Activated T-helper 1 cell treated with anti-CD3 and anti-CD28 coated beads, Interleukin-12 subunit alpha, Interleukin-12 subunit beta, Interleukin-2, Interleukin-4 antibody, amounts not matched to agents 30 ng/mL and 10 ng/mL and 1 ng/mL, durations not matched to agents 14 hours and 24 hours and 36 hours (primary cell): Measurements from ENCODE around the gene NCAPD3. TPM values are rescaled to one million over a fixed set of nuclear protein-coding genes. Genes with fewer than 3 reads are reported as not detected.

ENCODE experiments used
- DNase-seq: peaks from one replicate; pipeline ENCODE4 v3.0.0; 2021; ENCODE audit warnings: low spot score
- H3K27ac Mint-ChIP-seq: one replicate; pipeline ENCODE4 v1.8.0; 2021; ENCODE audit warnings: mild to moderate bottlenecking, mixed read lengths
- H3K27me3 Mint-ChIP-seq: one replicate; pipeline ENCODE4 v1.8.0; 2022; ENCODE audit warnings: mild to moderate bottlenecking, moderate library complexity, mixed read lengths; ENCODE audit not compliant: insufficient read depth
- H3K36me3 Mint-ChIP-seq: one replicate; pipeline ENCODE4 v1.8.0; 2021; ENCODE audit warnings: low read depth, mixed read lengths
- H3K4me1 Mint-ChIP-seq: one replicate; pipeline ENCODE4 v1.8.0; 2021; ENCODE audit warnings: low read depth, mixed read lengths
- H3K4me3 Mint-ChIP-seq: one replicate; pipeline ENCODE4 v1.8.0; 2021; ENCODE audit warnings: mild to moderate bottlenecking, moderate library complexity, mixed read lengths
- H3K9me3 Mint-ChIP-seq: one replicate; pipeline ENCODE4 v1.8.0; 2021; ENCODE audit warnings: mixed read lengths
- intact Hi-C: fragments of 100-400 bp; cut with micrococcal nuclease; formaldehyde crosslinking; loops from one replicate; pipeline ENCODE4 v1.15.1; 2024
- total RNA-seq: library from RNA; stranded (reverse); gene quantifications from 2 replicates; pipeline ENCODE4 v1.2.3, GENCODE V29; 2022

NCAPD3 gene
- total RNA-seq, 1 donor from 2014 or later, result 103 TPM

DNA sequence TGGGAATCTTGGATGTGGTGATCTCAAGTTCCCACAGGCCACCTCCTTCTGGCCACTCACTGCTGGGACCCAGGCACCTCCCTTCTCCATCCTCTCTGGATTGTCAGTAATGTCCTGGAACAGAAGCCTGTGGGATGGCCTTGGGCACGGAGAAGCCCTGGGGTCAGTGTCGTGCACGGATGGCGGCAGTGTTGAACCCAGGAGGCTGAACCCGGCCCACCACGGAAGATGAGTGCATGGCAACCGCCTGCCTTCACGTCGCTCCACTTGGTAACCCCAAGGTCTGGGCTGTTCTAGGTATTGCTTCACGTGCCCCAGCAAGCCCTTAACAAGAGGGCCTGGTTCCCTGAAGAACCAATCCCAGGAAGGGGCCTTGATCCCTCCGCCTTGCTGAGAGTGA, 22.3 kb upstream of the NCAPD3 start:
- intact Hi-C loops, result no loop called here
- Mint-ChIP-seq H3K4me3 (no peak overlapping the region), H3K36me3 (peaks cover 45% of the 10 kb centered on the region), H3K9me3 (no peaks in the 10 kb centered on the region), H3K27me3 (no peaks in the 10 kb centered on the region), H3K27ac (no peak overlapping the region), H3K4me1 (peaks cover 12% of the 10 kb centered on the region)
- DNase-seq, result no peak

- intact Hi-C loops, result no loop called here
- H3K4me1 Mint-ChIP-seq, result peaks cover 12% of the 10 kb centered on the region
- H3K36me3 Mint-ChIP-seq, result peaks cover 45% of the 10 kb centered on the region
- H3K9me3 Mint-ChIP-seq, result no peaks in the 10 kb centered on the region
- H3K27me3 Mint-ChIP-seq, result no peaks in the 10 kb centered on the region
- H3K27ac Mint-ChIP-seq, result no peak overlapping the region
- H3K4me3 Mint-ChIP-seq, result no peak overlapping the region
- DNase-seq, result no peak
Measured at GRCh38 chr11:134245434-134245833, 21.7 kb upstream of the NCAPD3 start.

- intact Hi-C loops, result loop anchor here (1.0 kb wide), 3 partner anchors 19 to 194 kb away; no protein-coding TSS in a partner anchor
- Mint-ChIP-seq H3K9me3 (no peaks in the 10 kb centered on the region), H3K4me1 (peaks cover 12% of the 10 kb centered on the region), H3K4me3 (no peak overlapping the region), H3K27me3 (no peaks in the 10 kb centered on the region), H3K36me3 (peaks cover 45% of the 10 kb centered on the region), H3K27ac (no peak overlapping the region)
- DNase-seq, result no peak
Measured at GRCh38 chr11:134244593-134244992, 20.8 kb upstream of the NCAPD3 start.

DNA sequence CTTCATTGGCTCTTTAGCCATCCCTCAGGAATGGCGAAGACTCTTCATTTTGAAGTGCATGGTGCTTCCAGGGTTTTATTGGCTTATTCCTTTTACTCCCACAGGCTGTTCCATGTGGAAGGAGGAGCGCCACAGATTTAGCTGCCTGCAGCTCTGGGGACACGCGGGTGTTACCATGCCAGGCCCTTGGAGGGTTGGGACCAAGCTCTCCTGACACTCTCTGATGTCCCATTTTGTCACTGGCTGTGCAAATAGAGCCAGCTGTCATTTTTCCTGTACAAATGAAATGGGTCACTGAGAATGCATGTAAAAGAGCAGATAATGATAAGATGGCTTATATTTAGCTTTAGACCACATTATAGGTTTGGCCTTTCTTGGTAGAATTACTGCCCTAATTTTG, 20.1 kb upstream of the NCAPD3 start:
- Mint-ChIP-seq H3K4me1 (peaks cover 6% of the 10 kb centered on the region), H3K27me3 (no peaks in the 10 kb centered on the region), H3K27ac (no peak overlapping the region), H3K9me3 (no peaks in the 10 kb centered on the region), H3K36me3 (peaks cover 40% of the 10 kb centered on the region), H3K4me3 (no peak overlapping the region)
- intact Hi-C loops, result loop anchor here (1.0 kb wide), 3 partner anchors 19 to 194 kb away; no protein-coding TSS in a partner anchor
- DNase-seq, result no peak

- Mint-ChIP-seq H3K4me3 (no peak overlapping the region), H3K27me3 (no peaks in the 10 kb centered on the region), H3K27ac (no peak overlapping the region), H3K4me1 (no peaks in the 10 kb centered on the region), H3K36me3 (peaks cover 37% of the 10 kb centered on the region), H3K9me3 (no peaks in the 10 kb centered on the region)
- DNase-seq, result no peak
- intact Hi-C loops, result no loop called here
Measured at GRCh38 chr11:134242376-134242775, 18.6 kb upstream of the NCAPD3 start.

GRCh38 chr11:134240592-134240991, 16.8 kb upstream of the NCAPD3 start:
- no peaks in the 10 kb centered on the region for H3K27me3 Mint-ChIP-seq
- intact Hi-C loops, result no loop called here
- peaks cover 35% of the 10 kb centered on the region for H3K36me3 Mint-ChIP-seq
- no peaks in the 10 kb centered on the region for H3K9me3 Mint-ChIP-seq
- no peaks in the 10 kb centered on the region for H3K4me1 Mint-ChIP-seq
- DNase-seq, result no peak
- no peak overlapping the region for H3K4me3 Mint-ChIP-seq
- no peak overlapping the region for H3K27ac Mint-ChIP-seq

GRCh38 chr11:134238956-134239355, 15.2 kb upstream of the NCAPD3 start:
- Mint-ChIP-seq H3K4me3 (no peak overlapping the region), H3K27ac (no peak overlapping the region), H3K27me3 (no peaks in the 10 kb centered on the region), H3K9me3 (no peaks in the 10 kb centered on the region), H3K4me1 (no peaks in the 10 kb centered on the region), H3K36me3 (peaks cover 33% of the 10 kb centered on the region)
- no peak for DNase-seq
- intact Hi-C loops, result no loop called here

DNA sequence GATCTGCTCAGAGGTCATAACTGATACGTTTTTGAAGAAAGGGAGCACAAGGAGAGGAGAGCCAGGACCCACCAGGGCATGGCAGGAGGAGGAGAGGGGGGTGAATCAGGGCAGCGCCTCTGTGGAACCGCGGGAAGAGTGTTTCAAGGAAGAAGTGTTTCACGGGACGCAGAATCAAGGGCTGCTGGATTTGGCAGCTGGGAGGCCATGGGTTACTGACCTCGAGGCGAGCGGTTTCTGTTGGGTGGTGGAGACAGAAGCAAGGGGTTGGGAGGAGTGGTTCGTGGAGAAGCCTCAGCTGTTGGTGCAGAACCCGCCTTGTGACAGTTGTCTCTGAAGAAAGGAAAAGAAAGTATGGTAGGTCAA, 13.8 kb upstream of the NCAPD3 start:
- Mint-ChIP-seq H3K27ac (no peak overlapping the region), H3K36me3 (peaks cover 27% of the 10 kb centered on the region), H3K9me3 (no peaks in the 10 kb centered on the region), H3K27me3 (no peaks in the 10 kb centered on the region), H3K4me1 (peaks cover 7% of the 10 kb centered on the region), H3K4me3 (no peak overlapping the region)
- intact Hi-C loops, result no loop called here
- no peak for DNase-seq

DNA sequence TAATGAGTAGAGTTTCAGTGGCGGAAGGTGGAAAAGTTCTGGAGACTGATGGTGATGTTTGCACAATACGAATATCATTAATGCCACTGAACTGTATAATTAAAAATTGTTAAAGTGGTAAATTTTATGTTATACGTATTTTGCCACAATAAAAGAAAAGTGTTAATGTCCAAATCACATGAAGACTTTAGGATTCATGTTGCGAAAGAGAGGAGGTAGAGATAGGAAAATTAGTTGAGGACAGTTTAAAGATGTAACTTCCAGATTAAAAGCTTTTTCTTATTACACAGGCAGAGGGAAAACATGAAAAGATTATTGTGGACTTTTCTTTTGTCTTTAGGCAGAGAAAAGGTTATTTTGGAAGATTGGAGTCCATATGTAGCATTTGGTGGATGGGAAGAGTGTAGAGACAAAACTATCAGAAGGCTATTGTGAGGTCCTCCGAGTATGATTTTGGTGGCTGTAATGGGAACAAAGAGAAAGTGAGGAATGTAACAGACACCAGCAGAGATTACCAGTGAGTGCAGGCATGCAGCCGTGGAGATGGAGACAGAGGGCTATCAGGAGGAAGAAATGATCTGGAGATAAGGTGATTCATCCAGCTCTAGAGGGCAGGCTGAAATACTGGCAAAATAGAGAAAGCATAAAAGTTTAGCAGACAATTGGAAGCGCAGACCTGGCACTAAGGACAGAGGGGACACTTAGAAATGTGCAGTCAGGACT, 13.2 kb upstream of the NCAPD3 start:
- intact Hi-C loops, result no loop called here
- no peak for DNase-seq
- Mint-ChIP-seq H3K36me3 (peaks cover 25% of the 10 kb centered on the region), H3K4me1 (peaks cover 12% of the 10 kb centered on the region), H3K27me3 (no peaks in the 10 kb centered on the region), H3K4me3 (no peak overlapping the region), H3K9me3 (no peaks in the 10 kb centered on the region), H3K27ac (peak overlapping the region; percentile 10)

- H3K36me3 Mint-ChIP-seq, result peaks cover 24% of the 10 kb centered on the region
- H3K27me3 Mint-ChIP-seq, result no peaks in the 10 kb centered on the region
- H3K4me3 Mint-ChIP-seq, result no peak overlapping the region
- no peaks in the 10 kb centered on the region for H3K9me3 Mint-ChIP-seq
- H3K27ac Mint-ChIP-seq, result no peak overlapping the region
- H3K4me1 Mint-ChIP-seq, result peaks cover 22% of the 10 kb centered on the region
- intact Hi-C loops, result no loop called here
- DNase-seq, result no peak
Measured at GRCh38 chr11:134235399-134235798, 11.6 kb upstream of the NCAPD3 start.

DNA sequence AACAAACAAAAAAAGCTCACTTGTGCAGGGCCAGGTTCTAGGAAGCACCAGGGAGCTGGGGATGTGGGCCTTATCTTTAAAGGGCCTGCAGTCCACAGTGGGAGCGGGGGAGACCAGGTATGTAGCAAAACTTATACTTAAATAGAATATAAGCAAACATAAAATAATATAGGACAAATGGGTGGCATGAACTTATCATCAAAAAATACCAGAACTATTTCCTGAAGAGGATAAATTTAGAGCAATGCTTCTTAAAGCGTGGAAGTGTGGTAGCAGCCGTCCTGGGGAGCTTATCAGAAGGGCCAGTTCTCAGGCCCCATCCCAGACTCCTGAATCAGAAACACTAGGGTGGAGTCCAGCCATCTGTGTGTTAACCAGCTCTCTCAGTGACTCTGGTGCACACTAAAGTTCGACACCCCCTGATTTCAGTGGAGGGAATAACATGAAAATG, 10.0 kb upstream of the NCAPD3 start:
- Mint-ChIP-seq H3K4me1 (peaks cover 38% of the 10 kb centered on the region), H3K36me3 (peaks cover 29% of the 10 kb centered on the region), H3K4me3 (no peak overlapping the region), H3K27me3 (no peaks in the 10 kb centered on the region), H3K27ac (no peak overlapping the region), H3K9me3 (no peaks in the 10 kb centered on the region)
- intact Hi-C loops, result no loop called here
- DNase-seq, result no peak

DNA sequence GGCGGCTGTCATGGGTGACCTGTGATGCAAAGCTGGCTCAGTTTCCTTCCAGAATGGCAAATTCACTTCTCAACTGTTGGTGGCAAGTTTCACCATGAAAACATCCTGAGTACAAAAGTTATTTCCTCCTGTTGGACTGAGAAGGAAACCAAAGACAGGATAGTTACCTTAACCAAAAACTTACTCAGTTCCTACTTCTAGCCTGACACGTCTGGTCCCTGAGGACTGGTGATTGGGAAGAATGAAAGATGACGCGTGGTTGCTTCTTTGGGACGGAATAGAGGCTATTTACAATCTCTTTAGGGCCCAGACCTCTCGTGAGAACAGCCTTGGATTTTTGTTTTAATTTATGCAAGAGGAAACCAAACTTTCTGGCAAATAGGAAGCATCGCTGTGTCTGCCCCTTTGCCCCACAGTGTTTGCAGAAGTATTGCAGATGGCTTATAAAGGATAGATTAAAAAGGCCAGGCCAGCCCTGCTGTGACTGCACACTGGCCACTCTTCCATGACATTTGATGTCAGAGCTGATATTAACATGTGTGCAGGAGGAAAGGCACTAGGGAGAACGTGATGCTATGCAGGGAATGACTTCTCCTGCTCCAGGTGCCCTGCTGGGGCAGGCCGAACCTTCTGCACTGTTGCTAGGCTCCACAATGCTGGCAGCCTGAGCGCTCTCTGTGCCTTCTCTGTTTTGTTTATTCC, 8.3 kb upstream of the NCAPD3 start:
- Mint-ChIP-seq H3K4me1 (peaks cover 52% of the 10 kb centered on the region), H3K27me3 (no peaks in the 10 kb centered on the region), H3K36me3 (peaks cover 23% of the 10 kb centered on the region), H3K4me3 (no peak overlapping the region), H3K9me3 (no peaks in the 10 kb centered on the region), H3K27ac (peak overlapping the region; percentile 36)
- DNase-seq, result no peak
- intact Hi-C loops, result no loop called here

GRCh38 chr11:134230339-134230738, 6.6 kb upstream of the NCAPD3 start:
- no peak overlapping the region for H3K4me3 Mint-ChIP-seq
- H3K9me3 Mint-ChIP-seq, result no peaks in the 10 kb centered on the region
- no peak overlapping the region for H3K27ac Mint-ChIP-seq
- no peak for DNase-seq
- peaks cover 65% of the 10 kb centered on the region for H3K4me1 Mint-ChIP-seq
- H3K36me3 Mint-ChIP-seq, result peaks cover 18% of the 10 kb centered on the region
- no peaks in the 10 kb centered on the region for H3K27me3 Mint-ChIP-seq
- intact Hi-C loops, result no loop called here
